GM12892 (cell line): ENCODE measurements around the gene PTPRK.

ENCODE experiments used
- POLR2A ChIP-seq: IDR thresholded peaks from 2 replicates; pipeline ENCODE4 v1.6.1; 2011; ENCODE audit warnings: low read depth, low read length, control low read depth
- POLR2AphosphoS5 ChIP-seq: IDR thresholded peaks from 2 replicates; pipeline ENCODE4 v1.6.1; 2011; ENCODE audit warnings: low read depth, low read length, control low read depth

DNA sequence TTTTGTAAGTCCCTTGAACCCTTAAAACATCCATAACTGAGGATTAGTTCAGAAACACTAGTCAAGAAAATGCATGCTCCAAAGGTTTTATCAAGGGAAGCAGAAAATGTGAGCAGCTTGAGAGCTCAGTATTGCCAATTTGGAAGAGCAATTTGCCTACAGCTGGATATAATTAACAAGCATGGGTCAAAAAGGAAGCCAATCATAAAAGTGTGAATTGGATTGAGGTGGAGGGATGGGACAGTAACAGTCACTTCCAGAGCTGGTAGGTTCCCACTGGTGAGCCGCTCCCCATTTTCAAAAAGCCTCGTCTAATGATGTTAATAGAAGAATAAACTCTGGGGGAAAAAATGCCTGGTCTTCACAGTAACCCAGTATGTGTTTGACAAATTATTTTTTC, 5.0 kb upstream of the PTPRK start:
- no peak for TF ChIP-seq POLR2A
- no peak for TF ChIP-seq POLR2AphosphoS5
